TTC549 (cell line): ENCODE data around the gene NDUFB10.
"Not testable (repeated sequence)": the region's sequence is repeated elsewhere in the genome, so short reads cannot be mapped to it uniquely, and the experiment has no call there.

ENCODE experiments used
- FAIRE-seq: peaks from 2 replicates; lab custom pipeline; 2012; peaks lifted over from hg19 to GRCh38; lab: Jason Lieb, UNC

Gene NDUFB10

GRCh38 chr16:1959269-1960039 lies at the start of gene NDUFB10:
TSS of gene NDUFB10 (plus strand) at chr16:1959538. CDS start at chr16:1959625, 87 bp downstream.
- no peak for FAIRE-seq

- FAIRE-seq: no peak
Measured at GRCh38 chr16:1909561-1910231, 49.6 kb upstream of the NDUFB10 start.

GRCh38 chr16:1911467-1912214 lies 47.7 kb upstream of the NDUFB10 start:
- no peak for FAIRE-seq

- no peak for FAIRE-seq
Measured at GRCh38 chr16:1912215-1912543, 47.2 kb upstream of the NDUFB10 start.

GRCh38 chr16:1913327-1914083 lies 45.8 kb upstream of the NDUFB10 start:
- FAIRE-seq: no peak

GRCh38 chr16:1914084-1914608 lies 45.2 kb upstream of the NDUFB10 start:
- FAIRE-seq: no peak

GRCh38 chr16:1914988-1915387 lies 44.4 kb upstream of the NDUFB10 start:
- no peak for FAIRE-seq

GRCh38 chr16:1915732-1916639 lies 43.4 kb upstream of the NDUFB10 start:
- FAIRE-seq: no peak

- no peak for FAIRE-seq
Measured at GRCh38 chr16:1916640-1916990, 42.7 kb upstream of the NDUFB10 start.

GRCh38 chr16:1917056-1917664 lies 42.2 kb upstream of the NDUFB10 start:
- FAIRE-seq: no peak

- no peak for FAIRE-seq
Measured at GRCh38 chr16:1917665-1918350, 41.5 kb upstream of the NDUFB10 start.

GRCh38 chr16:1918351-1919326 lies 40.7 kb upstream of the NDUFB10 start, which contains the start of gene HS3ST6:
TSS of gene HS3ST6 (minus strand) at chr16:1918415. CDS start at chr16:1918323, 92 bp downstream.
- no peak for FAIRE-seq

- no peak for FAIRE-seq
Measured at GRCh38 chr16:1919327-1919998, 39.9 kb upstream of the NDUFB10 start.

- FAIRE-seq: not testable (repeated sequence)
Measured at GRCh38 chr16:1920122-1920521, 39.2 kb upstream of the NDUFB10 start.

GRCh38 chr16:1920727-1921171 lies 38.6 kb upstream of the NDUFB10 start:
- no peak for FAIRE-seq

- no peak for FAIRE-seq
Measured at GRCh38 chr16:1922357-1922756, 37.0 kb upstream of the NDUFB10 start.

- no peak for FAIRE-seq
Measured at GRCh38 chr16:1923299-1924034, 35.9 kb upstream of the NDUFB10 start.
